CD4-positive, alpha-beta T cell (primary cell): ENCODE data around the gene BLOC1S5. TPM values are rescaled to one million over a fixed set of nuclear protein-coding genes. Genes with fewer than 3 reads are reported as not detected.

Source experiments
- ATAC-seq: fragments of 200-7000 bp; cut with Tn5 transposase; one replicate; pipeline ENCODE4 v1.10.0; 2022; ENCODE audit warnings: mild to moderate bottlenecking; ENCODE audit not compliant: poor library complexity
- CTCF ChIA-PET: fragments of 350-600 bp; sonication (Branson Sonifier 250); formaldehyde crosslinking; loops from one replicate; lab custom pipeline; 2021; ENCODE audit warnings: antibody characterized with exemption, inconsistent platforms; lab: Charles Lee
- POLR2A ChIA-PET: fragments of 350-600 bp; sonication (Branson Sonifier 250); formaldehyde crosslinking; loops from one replicate; lab custom pipeline; 2021; ENCODE audit warnings: antibody characterized with exemption, inconsistent platforms; lab: Charles Lee
- DNase-seq, 14 experiments: peaks; one replicate each; pipeline ENCODE4 v3.0.0-alpha.2; 2013 to 2020; ENCODE audit warnings: mixed read lengths in 2 of 14
- H3K27ac ChIP-seq, 2 donors: one replicate each; pipeline versions ENCODE4 v1.5.1 to v1.7.0; 2013; ENCODE audit warnings: low read length in 2 of 2, low read depth in 1 of 2, mild to moderate bottlenecking in 1 of 2
- H3K27me3 ChIP-seq, 2 experiments: 1 replicate in 1 of 2; 2 replicates in 1 of 2; pipeline versions ENCODE4 v1.6.1 to v1.7.0; 2013; ENCODE audit warnings: low read length in 2 of 2, control low read depth in 1 of 2, mild to moderate bottlenecking in 1 of 2, moderate library complexity in 1 of 2; ENCODE audit not compliant: insufficient read depth in 2 of 2, control insufficient read depth in 1 of 2
- H3K36me3 ChIP-seq: one replicate; pipeline ENCODE4 v1.6.1; 2013; ENCODE audit warnings: low read length, control low read depth; ENCODE audit not compliant: insufficient read depth
- H3K4me1 ChIP-seq: one replicate; pipeline ENCODE4 v1.6.1; 2013; ENCODE audit warnings: low read length, control low read depth; ENCODE audit not compliant: insufficient read depth
- H3K4me3 ChIP-seq: one replicate; pipeline ENCODE4 v1.5.1; 2013; ENCODE audit warnings: mild to moderate bottlenecking, low read length, moderate library complexity
- H3K9me3 ChIP-seq, 2 experiments: 1 replicate in 1 of 2; 2 replicates in 1 of 2; pipeline versions ENCODE4 v1.6.1 to v1.7.0; 2013; ENCODE audit warnings: low read length in 2 of 2, mild to moderate bottlenecking in 2 of 2, control low read depth in 1 of 2, moderate library complexity in 1 of 2; ENCODE audit not compliant: control insufficient read depth in 1 of 2, insufficient read depth in 1 of 2
- H3K27ac Mint-ChIP-seq: one replicate; pipeline ENCODE4 v1.8.0; 2020; ENCODE audit warnings: mixed read lengths
- H3K27me3 Mint-ChIP-seq: one replicate; pipeline ENCODE4 v1.8.0; 2021; ENCODE audit warnings: mixed read lengths
- H3K36me3 Mint-ChIP-seq: one replicate; pipeline ENCODE4 v1.8.0; 2021; ENCODE audit warnings: low read depth, mixed read lengths
- H3K4me1 Mint-ChIP-seq: one replicate; pipeline ENCODE4 v1.8.0; 2021; ENCODE audit warnings: low read depth, mixed read lengths
- H3K4me3 Mint-ChIP-seq: one replicate; pipeline ENCODE4 v1.8.0; 2020; ENCODE audit warnings: mild to moderate bottlenecking, mixed read lengths
- H3K9me3 Mint-ChIP-seq: one replicate; pipeline ENCODE4 v1.8.0; 2020; ENCODE audit warnings: mixed read lengths
- intact Hi-C, 2 experiments: fragments of 100-400 bp; cut with DNase I in 1 of 2; cut with micrococcal nuclease in 1 of 2; formaldehyde crosslinking; loops; one replicate each; pipeline versions ENCODE4 v1.15.1 to v1.9.0; 2023 to 2025; cut with DNase I, micrococcal nuclease
- total RNA-seq, 174 experiments: library from RNA in 2 of 174; stranded (reverse) in 2 of 174; gene quantifications; one replicate each; pipeline ENCODE4 v1.2.3 and lab custom pipeline; 2021 to 2026
- TF ChIP-seq, protein P1 (sequence below): fragments of 200-600 bp; IDR thresholded peaks from one replicate; pipeline ENCODE4 v1.8.0; 2022; ENCODE audit warnings: antibody characterized with exemption, mild to moderate bottlenecking

BLOC1S5 gene
- total RNA-seq, 2 experiments from 2014 or later: 5.7 to 7.2 TPM

DNA sequence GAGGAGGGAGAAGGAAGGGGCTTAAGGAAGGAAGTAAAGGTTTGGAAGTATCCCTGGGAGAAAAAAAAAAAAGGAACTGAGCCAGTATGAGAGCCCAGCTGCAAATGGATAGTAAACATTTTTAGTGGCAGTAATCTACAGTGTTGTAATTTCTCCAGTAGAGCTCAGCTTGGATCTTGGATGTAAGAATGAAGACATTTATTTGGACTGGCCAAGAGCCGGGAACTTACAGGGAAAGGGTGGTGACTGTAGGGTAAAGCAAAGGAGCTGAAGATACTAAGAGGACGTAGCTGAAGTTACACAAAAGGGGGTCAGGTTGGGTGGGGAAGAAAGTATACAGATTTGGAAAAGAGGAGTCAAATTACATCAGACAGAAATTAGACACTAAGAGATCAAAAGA lies 24.7 kb upstream of the BLOC1S5 start:
- peaks cover 63% of the 10 kb centered on the region for H3K36me3 ChIP-seq
- intact Hi-C loops: no loop called here
- H3K9me3 ChIP-seq: no peaks in the 10 kb centered on the region
- Mint-ChIP-seq H3K27ac (no peak overlapping the region), H3K9me3 (peaks cover 2% of the 10 kb centered on the region), H3K36me3 (peaks cover 82% of the 10 kb centered on the region), H3K27me3 (no peaks in the 10 kb centered on the region), H3K4me1 (no peaks in the 10 kb centered on the region), H3K4me3 (no peak overlapping the region)
- H3K27me3 ChIP-seq: no peaks in the 10 kb centered on the region
- TF ChIP-seq, protein P1, sequence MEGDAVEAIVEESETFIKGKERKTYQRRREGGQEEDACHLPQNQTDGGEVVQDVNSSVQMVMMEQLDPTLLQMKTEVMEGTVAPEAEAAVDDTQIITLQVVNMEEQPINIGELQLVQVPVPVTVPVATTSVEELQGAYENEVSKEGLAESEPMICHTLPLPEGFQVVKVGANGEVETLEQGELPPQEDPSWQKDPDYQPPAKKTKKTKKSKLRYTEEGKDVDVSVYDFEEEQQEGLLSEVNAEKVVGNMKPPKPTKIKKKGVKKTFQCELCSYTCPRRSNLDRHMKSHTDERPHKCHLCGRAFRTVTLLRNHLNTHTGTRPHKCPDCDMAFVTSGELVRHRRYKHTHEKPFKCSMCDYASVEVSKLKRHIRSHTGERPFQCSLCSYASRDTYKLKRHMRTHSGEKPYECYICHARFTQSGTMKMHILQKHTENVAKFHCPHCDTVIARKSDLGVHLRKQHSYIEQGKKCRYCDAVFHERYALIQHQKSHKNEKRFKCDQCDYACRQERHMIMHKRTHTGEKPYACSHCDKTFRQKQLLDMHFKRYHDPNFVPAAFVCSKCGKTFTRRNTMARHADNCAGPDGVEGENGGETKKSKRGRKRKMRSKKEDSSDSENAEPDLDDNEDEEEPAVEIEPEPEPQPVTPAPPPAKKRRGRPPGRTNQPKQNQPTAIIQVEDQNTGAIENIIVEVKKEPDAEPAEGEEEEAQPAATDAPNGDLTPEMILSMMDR: no peak
- ChIA-PET POLR2A (interaction anchor here (0.7 kb wide), 1 partner anchor 1077 kb away, joined by 3 read pairs; no protein-coding TSS in a partner anchor), CTCF (no interaction called here)
- ATAC-seq (no peak), DNase-seq (no peak)
- H3K4me3 ChIP-seq: no peak overlapping the region
- no peak overlapping the region for H3K27ac ChIP-seq
- no peaks in the 10 kb centered on the region for H3K4me1 ChIP-seq

DNA sequence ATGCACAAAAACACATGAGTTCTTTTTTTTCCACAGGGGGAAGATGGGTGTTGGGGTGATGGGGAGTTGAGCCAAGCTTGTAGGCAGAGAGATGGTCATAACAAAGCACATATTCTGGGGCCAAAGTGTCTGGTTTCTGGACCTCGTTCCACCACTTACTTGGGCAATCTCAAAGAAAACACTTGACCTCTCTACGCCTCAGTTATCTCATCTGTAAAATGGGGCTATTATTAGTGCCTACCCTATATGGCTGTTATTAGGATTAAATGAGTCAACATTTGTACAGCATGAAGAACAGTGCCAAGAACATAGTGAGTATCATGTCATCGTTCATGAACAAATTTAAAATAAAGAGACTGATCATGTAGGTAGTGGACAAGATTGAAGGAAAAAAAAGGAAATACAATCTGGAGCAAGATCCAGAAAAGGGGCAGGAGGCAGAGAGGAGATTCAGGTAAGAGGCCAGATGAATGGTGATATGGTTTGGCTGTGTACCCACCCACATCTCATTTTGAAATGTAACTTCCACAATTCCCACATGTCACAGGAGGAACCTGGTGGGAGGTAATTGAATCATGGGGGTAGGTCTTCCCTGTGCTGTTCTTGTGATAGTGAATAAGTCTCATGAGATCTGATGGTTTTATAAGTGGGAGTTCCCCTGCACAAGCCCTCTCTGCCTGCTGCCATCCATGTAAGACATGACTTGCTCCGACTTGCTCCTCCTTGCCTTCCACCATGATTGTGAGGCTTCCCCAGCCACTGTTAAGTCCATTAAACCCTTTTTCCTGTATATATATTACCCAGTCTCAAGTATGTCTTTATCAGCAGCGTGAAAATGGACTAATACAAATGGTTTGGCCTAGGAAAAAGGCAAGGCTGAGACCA lies 23.9 kb upstream of the BLOC1S5 start:
- TF ChIP-seq, protein P1: no peak
- H3K4me3 ChIP-seq: no peak overlapping the region
- H3K27ac ChIP-seq: no peak overlapping the region
- Mint-ChIP-seq H3K9me3 (peaks cover 2% of the 10 kb centered on the region), H3K27ac (no peak overlapping the region), H3K27me3 (no peaks in the 10 kb centered on the region), H3K36me3 (peaks cover 81% of the 10 kb centered on the region), H3K4me1 (no peaks in the 10 kb centered on the region), H3K4me3 (no peak overlapping the region)
- H3K27me3 ChIP-seq: no peaks in the 10 kb centered on the region
- ATAC-seq: no peak
- H3K4me1 ChIP-seq: no peaks in the 10 kb centered on the region
- DNase-seq: no peak
- H3K36me3 ChIP-seq: peaks cover 62% of the 10 kb centered on the region
- ChIA-PET POLR2A (interaction anchor here (0.7 kb wide), 1 partner anchor 1076 kb away, joined by 3 read pairs; no protein-coding TSS in a partner anchor), CTCF (no interaction called here)
- no peaks in the 10 kb centered on the region for H3K9me3 ChIP-seq
- intact Hi-C loops: no loop called here

DNA sequence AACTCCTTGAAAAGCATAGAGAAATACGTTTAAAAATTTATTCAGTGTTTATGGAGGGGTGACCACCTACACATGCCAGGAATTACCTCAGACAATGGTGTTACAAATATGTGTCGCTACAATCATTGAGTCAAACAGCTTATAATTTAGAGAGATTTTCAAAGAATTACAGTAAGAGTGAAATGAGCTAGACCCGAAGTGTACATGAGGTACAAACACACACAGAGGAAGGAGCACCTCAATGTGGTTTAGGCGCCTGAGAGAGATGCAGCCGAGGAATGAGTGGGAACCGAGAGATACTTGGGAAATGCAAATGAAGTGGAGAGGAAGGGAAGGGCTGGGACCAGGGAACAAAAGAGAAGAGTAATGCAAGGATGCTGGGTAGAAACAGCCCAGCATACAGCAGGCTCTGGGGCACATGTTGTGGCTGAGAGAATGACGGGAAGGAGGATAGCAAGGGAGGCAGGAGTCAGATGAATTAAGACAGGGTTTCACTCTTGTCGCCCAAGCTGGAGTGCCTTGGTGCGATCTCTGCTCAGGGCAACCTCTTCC lies 22.6 kb upstream of the BLOC1S5 start:
- ChIA-PET POLR2A (no interaction called here), CTCF (no interaction called here)
- Mint-ChIP-seq H3K27me3 (no peaks in the 10 kb centered on the region), H3K27ac (no peak overlapping the region), H3K9me3 (peaks cover 2% of the 10 kb centered on the region), H3K4me1 (peaks cover 1% of the 10 kb centered on the region), H3K4me3 (no peak overlapping the region), H3K36me3 (peaks cover 80% of the 10 kb centered on the region)
- TF ChIP-seq, protein P1: no peak
- intact Hi-C loops: no loop called here
- Histone ChIP-seq H3K4me3 (no peak overlapping the region), H3K27ac (no peak overlapping the region), H3K9me3 (no peaks in the 10 kb centered on the region), H3K36me3 (peaks cover 53% of the 10 kb centered on the region), H3K27me3 (no peaks in the 10 kb centered on the region), H3K4me1 (no peaks in the 10 kb centered on the region)
- DNase-seq (no peak), ATAC-seq (no peak)
